C1 segment of cervical spinal cord (tissue), 14 donors: Measurements from ENCODE around the gene TOGARAM1.

Experiments
- DNase-seq, 14 donors: peaks; one replicate each; lab custom pipeline; 2025; lab: John Stamatoyannopoulos, UW

The TOGARAM1 gene, protein sequence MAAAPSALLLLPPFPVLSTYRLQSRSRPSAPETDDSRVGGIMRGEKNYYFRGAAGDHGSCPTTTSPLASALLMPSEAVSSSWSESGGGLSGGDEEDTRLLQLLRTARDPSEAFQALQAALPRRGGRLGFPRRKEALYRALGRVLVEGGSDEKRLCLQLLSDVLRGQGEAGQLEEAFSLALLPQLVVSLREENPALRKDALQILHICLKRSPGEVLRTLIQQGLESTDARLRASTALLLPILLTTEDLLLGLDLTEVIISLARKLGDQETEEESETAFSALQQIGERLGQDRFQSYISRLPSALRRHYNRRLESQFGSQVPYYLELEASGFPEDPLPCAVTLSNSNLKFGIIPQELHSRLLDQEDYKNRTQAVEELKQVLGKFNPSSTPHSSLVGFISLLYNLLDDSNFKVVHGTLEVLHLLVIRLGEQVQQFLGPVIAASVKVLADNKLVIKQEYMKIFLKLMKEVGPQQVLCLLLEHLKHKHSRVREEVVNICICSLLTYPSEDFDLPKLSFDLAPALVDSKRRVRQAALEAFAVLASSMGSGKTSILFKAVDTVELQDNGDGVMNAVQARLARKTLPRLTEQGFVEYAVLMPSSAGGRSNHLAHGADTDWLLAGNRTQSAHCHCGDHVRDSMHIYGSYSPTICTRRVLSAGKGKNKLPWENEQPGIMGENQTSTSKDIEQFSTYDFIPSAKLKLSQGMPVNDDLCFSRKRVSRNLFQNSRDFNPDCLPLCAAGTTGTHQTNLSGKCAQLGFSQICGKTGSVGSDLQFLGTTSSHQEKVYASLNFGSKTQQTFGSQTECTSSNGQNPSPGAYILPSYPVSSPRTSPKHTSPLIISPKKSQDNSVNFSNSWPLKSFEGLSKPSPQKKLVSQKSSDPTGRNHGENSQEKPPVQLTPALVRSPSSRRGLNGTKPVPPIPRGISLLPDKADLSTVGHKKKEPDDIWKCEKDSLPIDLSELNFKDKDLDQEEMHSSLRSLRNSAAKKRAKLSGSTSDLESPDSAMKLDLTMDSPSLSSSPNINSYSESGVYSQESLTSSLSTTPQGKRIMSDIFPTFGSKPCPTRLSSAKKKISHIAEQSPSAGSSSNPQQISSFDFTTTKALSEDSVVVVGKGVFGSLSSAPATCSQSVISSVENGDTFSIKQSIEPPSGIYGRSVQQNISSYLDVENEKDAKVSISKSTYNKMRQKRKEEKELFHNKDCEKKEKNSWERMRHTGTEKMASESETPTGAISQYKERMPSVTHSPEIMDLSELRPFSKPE (N-terminal part only)

DNA sequence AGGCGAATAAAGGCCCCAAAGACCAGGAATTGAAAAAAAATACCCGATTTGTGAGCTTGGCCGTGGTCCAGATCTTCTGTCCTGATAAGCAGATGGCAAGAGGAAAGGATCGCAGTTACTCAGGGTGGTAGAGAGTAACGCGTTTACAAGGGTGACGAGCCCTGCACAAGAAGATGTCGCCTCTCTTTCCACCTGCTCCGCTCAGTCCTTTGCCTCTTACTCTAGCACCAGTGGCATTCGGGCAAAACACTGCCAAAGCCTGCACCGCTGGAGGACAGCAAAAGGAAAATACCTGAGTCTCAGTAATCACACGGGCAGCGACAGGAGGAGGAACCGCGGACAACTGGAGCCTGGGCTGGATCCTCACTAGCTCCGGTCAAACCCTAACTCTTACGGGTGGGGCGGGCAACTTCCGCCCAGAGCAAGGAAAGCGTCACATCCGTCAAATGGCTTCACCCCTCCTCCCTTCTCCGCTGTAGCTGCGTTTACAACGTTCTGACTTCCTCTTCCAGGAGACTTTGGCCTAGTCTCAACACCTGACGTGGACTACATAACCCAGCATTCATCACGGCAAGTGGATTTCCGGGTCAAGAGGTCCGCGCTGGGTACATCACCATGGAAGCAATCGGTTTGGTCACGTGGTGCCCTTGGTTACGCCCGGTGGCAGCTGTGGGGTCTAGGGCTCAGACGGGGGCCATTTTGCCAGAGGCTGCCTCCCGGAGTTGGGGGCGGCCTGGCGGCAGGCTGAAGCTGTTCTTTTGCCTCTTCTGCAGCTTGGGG, at the start of gene TOGARAM1, which contains the start of gene KLHL28:
Gene TOGARAM1, plus strand, starts transcription at position 637 of the 780 bp plus-strand sequence. CDS start 232 bp downstream, outside the sequence.
Gene KLHL28, minus strand, starts transcription at position 394 of the 780 bp plus-strand sequence. CDS start 16,019 bp downstream, outside the sequence.
- DNase-seq, result peak; percentile 77 to 100 (median 98)

DNA sequence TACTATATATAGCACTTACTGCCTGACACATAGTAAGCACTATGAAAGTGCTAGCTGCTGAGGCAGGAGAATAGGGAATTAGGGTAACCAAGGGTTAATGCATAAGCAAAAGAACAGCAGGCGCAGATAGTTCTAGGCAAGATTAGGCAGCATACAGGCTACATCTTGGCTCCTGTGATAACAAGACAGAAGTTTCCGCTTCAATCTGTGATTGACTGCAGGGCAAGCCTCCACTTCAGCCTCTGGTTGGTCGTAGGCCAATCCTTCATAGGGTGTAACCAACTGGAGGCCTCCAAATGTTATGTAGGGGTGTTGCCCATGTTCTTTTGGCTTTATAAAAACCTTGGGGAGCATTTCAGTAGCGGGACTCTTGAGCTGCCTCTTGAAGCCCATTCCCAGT, 47.1 kb upstream of the TOGARAM1 start:
- no peak for DNase-seq

DNA sequence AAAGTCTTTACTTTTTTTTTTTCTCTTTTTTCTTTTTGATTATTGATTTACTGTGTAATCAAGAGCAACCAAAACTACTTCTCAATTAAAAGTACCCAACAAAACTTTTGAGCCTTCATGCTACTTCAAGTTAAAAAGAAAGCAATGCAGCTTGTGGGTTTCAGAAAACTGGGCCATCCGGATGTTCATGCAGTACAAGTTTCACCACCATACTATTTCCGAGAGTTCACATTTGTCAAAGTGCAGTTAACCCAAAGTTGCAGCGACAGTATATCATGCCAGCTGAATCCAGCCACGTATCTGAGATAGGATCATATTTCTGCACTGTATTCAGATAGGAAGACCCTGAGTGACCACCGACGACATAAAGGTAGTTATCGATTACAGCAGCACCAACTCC, 33.2 kb upstream of the TOGARAM1 start:
- DNase-seq, result no peak

DNA sequence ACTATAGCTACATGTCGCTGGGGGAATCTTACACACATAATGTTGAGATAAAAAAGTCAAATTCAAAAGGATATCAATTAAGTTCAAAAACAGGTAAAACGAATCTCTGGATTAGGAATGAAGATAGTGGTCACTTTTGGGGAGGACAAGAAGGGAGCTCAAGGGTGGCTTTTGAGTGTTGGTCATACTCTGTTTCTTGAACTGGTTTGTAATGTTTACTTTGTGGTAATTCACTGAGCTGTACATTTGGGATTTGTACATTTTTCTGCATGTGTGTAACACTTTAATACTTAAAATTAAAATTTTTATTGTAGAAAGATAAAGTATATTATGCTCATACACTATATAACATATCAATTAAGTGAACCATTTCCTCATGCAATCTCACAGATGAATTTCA, 26.8 kb upstream of the TOGARAM1 start:
- no peak for DNase-seq

DNA sequence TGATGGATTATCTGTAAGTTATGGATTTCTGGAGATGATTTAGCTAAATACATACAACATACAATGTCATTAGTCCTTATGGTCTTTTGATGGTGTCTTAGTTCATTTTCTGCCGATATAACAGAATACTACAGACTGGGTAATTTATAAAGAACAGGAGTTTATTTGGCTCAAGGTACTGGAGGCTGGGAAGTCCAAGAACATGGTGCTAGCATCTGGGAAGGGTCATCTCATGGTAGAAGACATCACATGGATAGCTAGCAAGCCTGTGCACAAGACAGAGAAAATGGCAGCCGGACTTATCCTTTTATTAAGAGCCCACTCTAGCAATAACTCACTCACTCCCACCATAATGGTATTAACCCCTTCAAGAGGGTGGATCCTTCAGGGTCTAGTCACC, 24.4 kb upstream of the TOGARAM1 start:
- DNase-seq, result no peak

DNA sequence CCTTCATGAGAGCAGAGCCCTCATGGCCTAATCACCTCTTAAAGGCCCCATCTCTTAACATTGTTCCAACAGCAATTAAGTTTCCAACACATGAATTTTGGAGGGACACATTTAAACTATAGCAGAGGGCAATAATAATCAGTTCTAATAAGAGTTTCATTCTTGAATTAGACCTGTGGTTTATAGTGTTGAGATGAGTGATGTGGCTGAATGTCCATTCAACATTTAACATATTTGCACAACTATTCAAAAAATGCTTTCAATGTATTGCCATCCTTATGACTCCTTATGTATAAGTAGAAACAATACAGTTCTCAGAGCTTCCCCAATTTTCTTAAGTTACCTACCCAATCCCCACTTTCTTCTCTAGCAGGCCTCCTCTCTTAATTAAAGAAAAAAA, 21.8 kb upstream of the TOGARAM1 start:
- no peak for DNase-seq

DNA sequence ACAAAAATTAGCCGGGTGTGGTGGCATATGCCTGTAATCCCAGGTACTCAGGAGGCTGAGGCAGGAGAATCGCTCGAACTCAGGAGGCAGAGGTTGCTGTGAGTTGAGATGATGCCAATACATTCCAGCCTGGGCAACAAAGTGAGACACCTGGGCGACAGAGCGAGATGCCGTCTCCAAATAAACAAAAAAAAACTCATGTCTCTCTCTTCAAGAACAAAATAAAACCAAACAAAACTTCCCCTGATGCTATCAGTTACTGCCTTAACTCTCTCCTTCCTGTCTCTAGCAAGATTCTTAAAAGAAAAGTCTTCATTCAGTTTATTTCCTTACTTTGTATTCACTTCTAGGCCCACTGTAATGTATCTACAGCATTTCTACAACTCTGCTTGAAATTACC, 21.0 kb upstream of the TOGARAM1 start:
- DNase-seq, result no peak

DNA sequence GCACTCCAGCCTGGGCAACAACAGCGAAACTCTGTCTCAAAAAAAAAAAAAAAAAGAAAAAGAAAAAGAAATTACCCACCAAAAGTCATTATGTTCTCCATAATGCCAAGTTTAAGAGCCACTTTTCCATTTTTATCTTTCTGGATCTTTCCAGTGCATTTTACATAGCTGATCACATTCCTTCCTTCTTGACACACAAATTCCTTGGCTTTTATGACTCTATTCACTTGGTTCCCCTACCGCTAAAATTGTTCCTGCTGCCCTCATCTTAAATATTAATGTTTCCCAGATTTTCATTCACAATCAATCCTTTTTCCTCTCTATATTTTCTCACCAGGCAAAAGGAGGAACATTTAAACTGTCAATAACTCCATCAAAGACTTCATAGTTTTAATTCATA, 20.4 kb upstream of the TOGARAM1 start:
- DNase-seq, result no peak

DNA sequence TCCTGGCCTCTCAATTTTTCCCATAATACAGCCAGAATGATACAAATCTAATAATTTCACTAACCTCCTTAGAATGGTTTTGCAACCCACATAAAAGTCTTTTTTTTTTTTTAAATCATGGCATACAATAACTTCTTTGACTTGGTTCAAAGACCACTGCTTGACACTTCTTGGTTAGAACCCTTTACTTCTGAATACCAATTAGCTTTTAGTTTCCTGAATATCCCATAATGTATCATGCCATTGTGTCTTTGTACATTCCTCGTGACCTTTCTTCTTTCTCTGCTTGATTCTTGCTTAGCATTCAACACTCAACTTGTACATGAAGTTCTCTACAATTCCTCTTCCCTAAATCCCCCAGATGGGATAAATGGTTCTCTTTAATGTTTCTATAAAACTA, 19.6 kb upstream of the TOGARAM1 start:
- no peak for DNase-seq

DNA sequence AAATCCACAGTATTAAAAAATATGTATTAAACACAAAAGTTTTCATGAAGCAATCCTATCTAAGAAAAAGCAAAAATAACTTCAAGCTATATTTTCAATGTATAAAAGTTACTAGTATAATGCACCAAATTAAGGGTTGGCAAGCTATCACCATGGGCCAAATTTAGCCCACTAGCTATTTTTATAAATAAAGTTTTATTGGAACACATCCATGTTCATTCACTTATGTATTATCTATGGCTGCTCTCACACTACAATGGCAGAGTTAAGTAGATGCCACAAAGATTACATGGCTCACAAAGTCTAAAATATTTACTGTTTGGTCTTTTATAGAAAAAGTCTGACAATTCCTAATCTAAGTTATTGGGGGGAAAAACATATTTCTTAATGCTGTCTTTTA, 17.9 kb upstream of the TOGARAM1 start:
- DNase-seq, result no peak

DNA sequence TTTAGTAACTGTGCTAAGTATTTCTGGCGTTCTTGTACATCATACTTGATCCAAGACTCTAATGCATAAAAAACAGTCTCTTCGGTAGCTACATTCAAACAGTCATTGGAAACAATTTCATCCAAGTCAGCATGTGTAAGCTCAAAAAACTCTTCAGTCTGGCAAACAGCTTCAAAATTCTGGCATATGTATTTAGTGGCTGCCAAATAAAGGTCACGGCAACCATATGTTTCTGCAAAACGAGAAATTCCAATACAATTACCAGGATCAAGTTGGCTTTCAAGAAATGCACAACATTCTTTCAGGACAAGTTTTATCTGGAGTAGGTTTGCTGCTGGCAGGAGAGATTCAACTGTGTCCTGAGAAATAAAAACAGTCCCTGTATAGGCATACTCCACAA, 16.7 kb upstream of the TOGARAM1 start:
- DNase-seq, result peak in 1 of 14 donors; percentile 27

DNA sequence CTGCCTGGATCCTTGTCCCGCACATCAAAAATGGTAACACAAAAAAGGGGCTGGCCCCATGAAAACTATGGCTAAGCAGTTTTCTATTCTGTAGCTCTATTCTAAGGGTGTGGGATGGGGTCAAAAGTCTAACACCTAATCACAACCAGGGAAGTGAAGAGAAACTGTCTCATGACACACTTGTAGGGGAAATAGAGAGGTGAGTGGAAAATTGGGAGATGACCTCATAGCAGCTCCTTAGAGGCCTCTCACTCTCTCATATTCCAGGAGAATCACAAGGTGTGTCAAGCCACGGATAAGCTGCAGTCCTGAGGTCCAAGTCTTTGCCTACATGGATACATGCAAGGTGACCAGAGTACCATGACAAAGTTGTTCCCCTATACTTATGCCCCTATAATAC, 10.9 kb upstream of the TOGARAM1 start:
- DNase-seq, result no peak

DNA sequence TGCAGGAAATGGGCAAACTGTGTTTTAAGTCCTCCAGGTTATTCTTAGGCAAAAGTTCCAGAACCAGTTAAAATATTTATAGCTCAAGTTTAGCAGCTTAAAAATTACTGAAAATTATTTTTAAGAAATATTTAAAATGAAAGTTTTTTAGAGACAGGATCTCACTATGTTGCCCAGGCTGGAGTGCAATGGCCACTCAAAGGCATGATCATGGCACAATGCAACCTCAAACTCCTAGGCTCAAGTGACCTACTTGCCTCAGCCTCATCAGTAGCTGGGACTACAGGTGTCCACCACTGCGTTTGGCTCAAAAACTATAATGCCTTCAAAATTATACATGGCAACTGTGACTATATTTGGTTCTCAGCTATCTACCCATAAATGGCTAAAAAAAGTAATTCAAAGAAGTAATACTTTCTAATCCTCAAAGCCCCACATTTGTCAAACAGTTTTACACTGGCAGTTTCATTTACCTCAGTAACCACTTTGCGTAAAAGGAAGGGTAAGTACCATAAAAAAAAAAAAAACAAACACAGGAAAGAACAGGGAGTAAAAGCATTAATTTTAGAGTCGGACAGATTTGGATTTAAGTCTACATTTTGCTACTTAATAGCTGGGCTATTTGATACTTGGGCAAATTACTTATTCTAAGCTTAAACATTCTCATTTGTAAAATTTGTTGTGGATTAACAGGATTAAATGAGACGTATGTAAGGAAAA, 9.4 kb upstream of the TOGARAM1 start:
- DNase-seq, result no peak

DNA sequence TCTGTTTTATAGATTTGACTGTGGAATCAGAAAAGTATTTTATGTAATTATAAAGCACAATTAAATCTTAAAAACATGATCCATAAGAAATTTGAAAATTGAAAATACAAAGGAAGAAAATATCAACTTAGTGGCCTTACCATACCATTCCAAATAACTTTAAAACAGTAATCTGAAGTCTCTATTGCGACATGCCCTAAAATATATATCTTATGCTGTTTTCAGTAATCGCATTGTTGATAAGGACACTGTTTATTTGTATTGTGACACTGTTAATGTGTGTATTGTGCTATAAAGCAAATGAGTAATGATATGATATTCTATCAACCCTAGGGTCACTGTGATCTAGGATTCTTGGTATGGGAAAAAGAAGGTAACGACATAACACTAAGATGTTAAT, 7.2 kb upstream of the TOGARAM1 start:
- DNase-seq, result no peak

DNA sequence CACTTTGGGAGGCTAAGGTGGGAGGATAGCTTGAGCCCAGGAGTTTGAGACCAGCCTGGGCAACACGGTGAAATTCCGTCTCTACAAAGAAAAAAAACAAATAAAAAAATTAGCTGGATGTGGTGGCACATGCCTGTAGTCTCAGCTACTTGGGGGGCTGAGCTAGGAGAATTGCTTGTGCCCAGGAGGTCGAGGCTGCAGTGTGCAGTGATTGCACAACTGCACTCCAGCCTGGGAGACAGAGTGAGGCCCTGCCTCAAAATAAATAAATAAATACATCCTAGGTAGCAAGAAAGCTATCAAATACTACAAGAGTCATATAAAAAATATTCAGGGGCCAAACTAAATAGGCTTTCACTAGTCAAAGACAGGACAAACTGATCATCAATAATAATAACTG, 6.5 kb upstream of the TOGARAM1 start:
- DNase-seq, result no peak

DNA sequence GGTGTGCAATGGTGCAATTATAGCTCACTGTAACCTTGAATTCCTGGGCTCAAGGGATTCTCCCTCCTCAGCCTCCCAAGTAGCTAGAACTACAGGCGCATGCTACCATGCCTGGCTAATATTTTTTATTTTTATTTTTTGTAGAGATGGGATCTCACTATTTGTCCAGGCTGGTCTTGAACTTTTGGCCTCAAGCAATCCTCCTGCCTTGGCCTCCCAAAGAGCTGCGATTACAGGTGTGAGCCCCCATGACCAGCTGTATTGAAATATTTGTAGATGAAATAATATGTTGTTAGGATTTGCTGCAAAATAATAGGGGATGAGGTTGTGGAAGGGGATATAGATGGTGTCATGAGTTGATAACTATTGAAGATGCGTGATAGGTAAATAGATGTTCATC, 5.1 kb upstream of the TOGARAM1 start:
- no peak for DNase-seq

DNA sequence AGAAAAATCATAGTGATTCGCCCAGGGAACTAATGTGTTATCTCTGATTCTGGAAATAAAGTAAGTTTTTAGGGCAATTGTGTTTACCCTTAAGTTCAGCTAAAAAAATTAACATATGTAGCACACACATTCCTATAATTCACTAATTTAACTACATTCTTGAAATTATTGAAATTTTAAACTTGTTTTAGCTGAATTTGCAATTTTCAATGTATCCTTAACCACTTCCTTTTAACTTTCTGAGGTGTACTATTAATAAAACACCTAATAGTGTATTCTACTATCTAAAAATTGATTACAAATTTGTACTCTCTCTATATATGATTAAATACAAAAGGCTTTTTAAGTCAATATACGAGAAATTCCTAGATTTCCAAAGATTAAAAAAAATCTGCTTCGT, 2.5 kb upstream of the TOGARAM1 start:
- no peak for DNase-seq

DNA sequence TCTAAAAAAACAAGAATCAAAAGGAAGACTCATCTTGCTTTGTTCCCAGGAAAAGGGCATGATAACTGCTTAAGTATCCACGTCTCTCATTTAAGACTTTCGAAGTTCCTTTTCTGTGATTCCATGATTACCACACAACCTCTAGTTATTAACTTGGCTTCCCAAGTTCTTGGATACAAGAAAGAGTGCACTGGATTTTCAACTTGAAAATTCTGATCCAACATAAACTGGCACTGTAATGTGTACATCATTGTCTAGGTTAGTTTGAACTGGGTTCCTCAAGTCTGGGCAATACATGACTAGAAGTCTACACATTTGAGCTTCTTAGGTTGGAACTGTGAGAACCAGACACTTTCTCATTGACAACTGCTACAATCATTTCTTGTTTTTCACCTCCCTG, 1.8 kb upstream of the TOGARAM1 start:
- no peak for DNase-seq

DNA sequence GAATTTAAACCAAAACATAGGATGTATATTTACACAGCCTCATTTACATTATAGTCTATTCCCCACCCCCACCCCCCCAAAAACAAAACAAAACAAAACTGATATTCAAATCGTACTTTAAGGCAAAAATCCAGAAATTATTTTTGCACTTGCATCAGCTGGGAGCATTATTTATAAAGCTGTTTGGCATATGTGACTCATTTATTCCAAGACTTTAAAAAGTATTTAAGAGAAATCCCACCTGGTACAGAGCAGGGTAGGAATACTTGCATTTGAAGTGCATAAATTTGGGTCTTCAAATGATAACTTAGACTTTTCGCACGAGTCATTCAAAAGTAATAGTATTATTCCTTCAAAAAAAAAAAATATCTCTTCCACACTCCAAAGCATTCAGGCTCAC, 1.3 kb upstream of the TOGARAM1 start:
- no peak for DNase-seq

DNA sequence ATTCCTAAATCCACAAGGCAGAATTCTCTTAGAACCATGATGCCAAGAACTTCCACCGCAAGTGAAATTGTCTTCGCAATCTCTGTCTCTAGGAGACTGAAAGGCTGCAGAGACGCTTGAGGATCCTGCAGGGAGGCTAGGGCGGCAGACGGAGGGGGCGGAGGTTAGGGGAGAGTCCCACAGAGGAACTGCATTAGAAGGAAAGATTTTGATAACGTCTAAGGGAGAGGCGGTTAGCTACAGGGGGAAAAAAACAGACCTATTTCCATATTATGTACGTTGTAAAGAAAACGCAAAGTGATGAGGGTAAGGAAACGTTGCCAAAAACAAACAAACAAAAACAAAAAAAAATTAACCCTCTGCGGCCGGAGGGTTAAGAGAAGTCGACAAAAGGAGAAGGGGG, 838 bp upstream of the TOGARAM1 start:
- DNase-seq, result peak in 9 of 14 donors; percentile 13 to 64 (median 26)
